HEK293T (cell line): ENCODE measurements around the gene CHST2.

Experiments used
- CTCF ChIA-PET: fragments of 350-600 bp; formaldehyde crosslinking; extraction: SDS; loops from one replicate; lab custom pipeline; 2021; ENCODE audit warnings: antibody characterized with exemption, inconsistent platforms; lab: Yijun Ruan, JAX
- POLR2A ChIA-PET: fragments of 350-600 bp; formaldehyde crosslinking; extraction: SDS; loops from one replicate; lab custom pipeline; 2020; ENCODE audit warnings: antibody characterized with exemption, inconsistent platforms; lab: Yijun Ruan, JAX
- DNase-seq: peaks from one replicate; pipeline ENCODE4 v3.0.0; 2012; ENCODE audit warnings: mixed read lengths; ENCODE audit errors: extremely low spot score
- ARNT ChIP-seq: fragments of 450-650 bp; IDR thresholded peaks from 2 replicates; pipeline ENCODE4 v1.6.1; 2017; ENCODE audit warnings: mild to moderate bottlenecking
- BHLHE40 ChIP-seq: fragments of 450-650 bp; IDR thresholded peaks from 2 replicates; pipeline ENCODE4 v1.6.1; 2016; ENCODE audit warnings: mild to moderate bottlenecking, moderate library complexity, borderline replicate concordance
- CTBP1 ChIP-seq: fragments of 450-650 bp; IDR thresholded peaks from 2 replicates; pipeline ENCODE4 v1.6.1; 2016; ENCODE audit warnings: borderline replicate concordance
- ELF4 ChIP-seq: fragments of 450-650 bp; IDR thresholded peaks from 2 replicates; pipeline ENCODE4 v1.6.1; 2017; ENCODE audit warnings: antibody characterized with exemption
- FOXA1 ChIP-seq: fragments of 450-650 bp; IDR thresholded peaks from 2 replicates; pipeline ENCODE4 v1.6.1; 2016; ENCODE audit warnings: mild to moderate bottlenecking
- FOXM1 ChIP-seq: fragments of 450-650 bp; IDR thresholded peaks from 2 replicates; pipeline ENCODE4 v1.6.1; 2017; ENCODE audit warnings: mild to moderate bottlenecking, borderline replicate concordance
- HDGF ChIP-seq: fragments of 450-650 bp; IDR thresholded peaks from 2 replicates; pipeline ENCODE4 v1.6.1; 2017; ENCODE audit warnings: antibody characterized with exemption, borderline replicate concordance
- L3MBTL2 ChIP-seq: fragments of 450-650 bp; conservative IDR thresholded peaks from 2 replicates; pipeline ENCODE4 v1.6.1; 2016; ENCODE audit warnings: mild to moderate bottlenecking
- LEF1 ChIP-seq: fragments of 450-650 bp; IDR thresholded peaks from 2 replicates; pipeline ENCODE4 v1.6.1; 2017; ENCODE audit warnings: mild to moderate bottlenecking, borderline replicate concordance
- NFRKB ChIP-seq: fragments of 450-650 bp; IDR thresholded peaks from 2 replicates; pipeline ENCODE4 v1.6.1; 2016; ENCODE audit warnings: mild to moderate bottlenecking, moderate library complexity
- PKNOX1 ChIP-seq: fragments of 450-650 bp; IDR thresholded peaks from 2 replicates; pipeline ENCODE4 v1.6.1; 2016
- SP1 ChIP-seq: fragments of 450-650 bp; IDR thresholded peaks from 2 replicates; pipeline ENCODE4 v1.6.1; 2017
- SUZ12 ChIP-seq: fragments of 450-650 bp; IDR thresholded peaks from 2 replicates; pipeline ENCODE4 v1.6.1; 2016; ENCODE audit warnings: mild to moderate bottlenecking
- TARDBP ChIP-seq: fragments of 450-650 bp; IDR thresholded peaks from 2 replicates; pipeline ENCODE4 v1.6.1; 2016
- ZNF384 ChIP-seq: fragments of 450-650 bp; IDR thresholded peaks from 2 replicates; pipeline ENCODE4 v1.6.1; 2016

CHST2 gene

GRCh38 chr3:143172062-143172794, 52.7 kb downstream of the CHST2 start:
- ChIA-PET POLR2A (no interaction called here), CTCF (no interaction called here)
- DNase-seq = no peak
- TF ChIP-seq FOXM1 = no peak
- TF ChIP-seq HDGF = no peak
- TF ChIP-seq CTBP1 = no peak

GRCh38 chr3:143172795-143173145, 53.2 kb downstream of the CHST2 start:
- DNase-seq = no peak
- no peak for TF ChIP-seq FOXA1
- no peak for TF ChIP-seq NFRKB
- TF ChIP-seq ARNT = no peak
- TF ChIP-seq ZNF384 = no peak
- TF ChIP-seq ELF4 = no peak
- no peak for TF ChIP-seq HDGF
- TF ChIP-seq PKNOX1 = no peak
- TF ChIP-seq CTBP1 = no peak
- TF ChIP-seq SUZ12 = no peak
- TF ChIP-seq L3MBTL2 = no peak
- no peak for TF ChIP-seq BHLHE40
- POLR2A ChIA-PET = no interaction called here
- CTCF ChIA-PET = no interaction called here

- POLR2A ChIA-PET = no interaction called here
Observed at GRCh38 chr3:143173242-143173641, 53.7 kb downstream of the CHST2 start.

More at GRCh38 chr3:143173242-143173641, 53.7 kb downstream of the CHST2 start:
- CTCF ChIA-PET = no interaction called here
- TF ChIP-seq TARDBP (no peak), CTBP1 (no peak), ARNT (no peak), NFRKB (no peak), BHLHE40 (no peak), LEF1 (no peak), SP1 (no peak), FOXA1 (no peak), L3MBTL2 (no peak), ELF4 (no peak), SUZ12 (no peak), ZNF384 (no peak)
- DNase-seq = no peak
